GM12873 (cell line): ENCODE data around the gene KDR.

Experiments
- TF ChIP-seq, protein P1 (sequence below): IDR thresholded peaks from 2 replicates; pipeline ENCODE4 v1.5.1; 2012; ENCODE audit warnings: low read depth, mild to moderate bottlenecking, moderate library complexity, low read length, control low read depth; ENCODE audit not compliant: insufficient read depth; ENCODE audit errors: missing control alignments

KDR gene

DNA sequence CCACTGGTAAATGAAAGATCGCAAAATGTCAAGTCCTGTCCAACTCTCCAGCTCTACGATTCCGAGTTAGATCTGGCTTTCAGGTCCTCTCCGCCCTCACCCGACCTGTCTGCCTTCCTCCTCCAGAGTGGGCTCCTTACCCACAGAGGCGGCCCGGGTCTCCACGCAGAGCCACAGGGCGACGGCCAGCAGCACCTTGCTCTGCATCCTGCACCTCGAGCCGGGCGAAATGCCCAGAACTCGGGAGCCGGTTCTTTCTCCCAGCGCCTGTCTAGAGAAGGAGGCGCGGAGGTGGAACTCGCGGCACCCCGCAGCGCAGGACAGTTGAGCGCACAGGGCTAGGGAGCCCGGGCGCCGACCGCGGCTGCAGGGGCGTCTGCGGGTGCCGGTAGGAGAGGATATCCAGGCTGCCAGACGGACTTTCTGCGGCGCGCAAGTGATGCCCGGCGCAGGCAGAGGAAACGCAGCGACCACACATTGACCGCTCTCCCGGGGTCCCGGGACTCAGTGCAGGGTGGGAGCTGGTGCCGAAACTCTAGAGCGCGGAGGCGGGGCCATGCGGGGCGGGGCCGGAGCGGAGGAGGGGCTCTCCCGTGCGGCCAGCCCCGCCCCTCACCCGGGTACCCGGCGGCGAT, at the start of gene KDR:
KDR (minus strand) TSS at position 509 of the 635 bp plus-strand sequence; CDS start at position 207, 302 bp downstream.
- TF ChIP-seq, protein P1, sequence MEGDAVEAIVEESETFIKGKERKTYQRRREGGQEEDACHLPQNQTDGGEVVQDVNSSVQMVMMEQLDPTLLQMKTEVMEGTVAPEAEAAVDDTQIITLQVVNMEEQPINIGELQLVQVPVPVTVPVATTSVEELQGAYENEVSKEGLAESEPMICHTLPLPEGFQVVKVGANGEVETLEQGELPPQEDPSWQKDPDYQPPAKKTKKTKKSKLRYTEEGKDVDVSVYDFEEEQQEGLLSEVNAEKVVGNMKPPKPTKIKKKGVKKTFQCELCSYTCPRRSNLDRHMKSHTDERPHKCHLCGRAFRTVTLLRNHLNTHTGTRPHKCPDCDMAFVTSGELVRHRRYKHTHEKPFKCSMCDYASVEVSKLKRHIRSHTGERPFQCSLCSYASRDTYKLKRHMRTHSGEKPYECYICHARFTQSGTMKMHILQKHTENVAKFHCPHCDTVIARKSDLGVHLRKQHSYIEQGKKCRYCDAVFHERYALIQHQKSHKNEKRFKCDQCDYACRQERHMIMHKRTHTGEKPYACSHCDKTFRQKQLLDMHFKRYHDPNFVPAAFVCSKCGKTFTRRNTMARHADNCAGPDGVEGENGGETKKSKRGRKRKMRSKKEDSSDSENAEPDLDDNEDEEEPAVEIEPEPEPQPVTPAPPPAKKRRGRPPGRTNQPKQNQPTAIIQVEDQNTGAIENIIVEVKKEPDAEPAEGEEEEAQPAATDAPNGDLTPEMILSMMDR = no peak

DNA sequence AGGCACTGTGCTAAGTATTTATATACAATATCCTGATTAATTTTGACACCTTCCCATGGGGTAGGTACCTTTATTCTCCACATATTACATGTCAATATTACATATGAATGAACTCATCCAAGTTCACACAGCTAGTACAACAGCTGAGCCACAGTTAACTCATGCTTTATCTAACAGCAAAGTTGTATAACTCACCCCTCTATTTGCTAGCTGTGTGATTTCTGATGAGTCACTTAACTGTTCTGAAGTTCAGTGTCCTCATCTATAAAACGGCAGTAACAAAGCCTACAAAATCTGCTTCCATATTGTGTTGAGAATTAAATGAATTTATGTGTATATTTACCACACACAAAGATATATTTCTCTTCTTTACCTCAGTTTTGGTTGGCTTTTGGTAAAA, 48.2 kb upstream of the KDR start:
- TF ChIP-seq, protein P1 = no peak

DNA sequence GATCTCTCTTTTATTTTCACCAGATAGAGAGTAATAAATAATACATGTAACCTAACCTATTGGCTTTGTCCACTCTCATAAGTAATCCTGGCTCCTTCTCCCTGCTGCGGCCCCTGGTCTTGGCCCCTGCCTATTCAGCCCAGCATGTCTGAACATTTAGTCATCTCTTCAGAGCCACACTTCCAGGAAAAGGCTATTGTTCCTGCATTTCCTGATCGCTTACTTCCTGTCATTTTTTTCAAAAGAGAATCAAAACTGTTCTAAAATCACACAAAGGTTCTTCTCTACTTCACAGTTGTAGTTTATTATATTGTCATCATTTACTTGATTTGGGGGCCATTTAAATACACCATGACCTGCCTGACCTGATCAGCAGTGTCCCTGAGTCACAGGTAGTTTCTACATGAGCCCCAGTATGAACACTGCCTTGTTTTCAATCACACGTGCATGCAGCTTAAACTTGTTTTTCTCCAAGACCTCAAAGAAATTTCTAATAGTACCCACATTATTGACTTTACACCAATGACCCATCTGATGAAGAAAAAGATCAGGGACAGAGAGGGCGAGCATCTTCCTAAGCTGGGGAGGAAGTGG, 47.4 kb upstream of the KDR start:
- TF ChIP-seq, protein P1 = no peak

DNA sequence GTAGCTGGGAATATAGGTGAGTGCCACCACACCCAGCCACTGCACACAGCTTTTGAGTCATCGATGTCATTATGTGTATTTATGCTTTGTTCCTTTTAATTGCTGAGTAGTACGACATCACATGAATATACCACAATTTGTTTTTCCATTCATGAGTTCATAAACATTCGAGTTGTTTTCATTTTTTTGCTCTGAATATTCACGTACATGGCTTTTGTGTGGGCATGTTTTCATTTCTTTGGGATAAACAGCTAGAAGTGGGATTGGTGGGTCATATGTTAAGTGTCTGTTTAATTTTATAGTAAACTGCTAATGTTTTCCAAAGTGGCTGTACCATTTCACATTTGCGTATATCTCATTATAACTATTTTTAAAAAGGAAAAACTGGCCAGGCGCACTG, 45.1 kb upstream of the KDR start:
- TF ChIP-seq, protein P1 = no peak

DNA sequence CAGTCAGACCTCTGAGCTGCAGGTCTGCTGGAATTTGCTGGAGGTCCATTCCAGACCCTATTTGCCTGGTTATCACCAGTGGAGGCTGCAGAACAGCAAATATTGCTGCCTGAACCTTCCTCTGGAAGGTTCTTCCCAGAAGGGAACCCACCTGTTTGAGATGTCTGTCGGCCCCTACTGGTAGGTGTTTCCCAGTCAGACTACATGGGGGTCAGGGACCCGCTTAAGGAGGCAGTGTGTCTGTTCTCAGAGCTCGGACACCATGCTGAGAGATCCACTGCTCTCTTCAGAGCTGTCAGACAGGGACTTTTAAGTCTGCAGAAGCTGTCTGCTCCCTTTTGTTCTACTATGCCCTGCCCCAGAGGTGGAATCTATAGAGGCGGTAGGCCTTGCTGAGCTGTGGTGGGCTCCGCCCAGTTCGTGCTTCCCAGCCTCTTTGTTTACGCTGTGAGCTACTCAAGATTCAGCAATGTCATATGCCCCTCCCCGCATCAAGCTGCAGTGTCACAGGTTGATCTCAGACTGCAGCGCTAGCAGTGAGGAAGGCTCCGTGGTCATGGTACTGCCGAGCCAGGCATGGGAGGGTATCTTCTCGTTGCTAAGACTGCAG, 44.1 kb upstream of the KDR start:
- TF ChIP-seq, protein P1 = no peak

DNA sequence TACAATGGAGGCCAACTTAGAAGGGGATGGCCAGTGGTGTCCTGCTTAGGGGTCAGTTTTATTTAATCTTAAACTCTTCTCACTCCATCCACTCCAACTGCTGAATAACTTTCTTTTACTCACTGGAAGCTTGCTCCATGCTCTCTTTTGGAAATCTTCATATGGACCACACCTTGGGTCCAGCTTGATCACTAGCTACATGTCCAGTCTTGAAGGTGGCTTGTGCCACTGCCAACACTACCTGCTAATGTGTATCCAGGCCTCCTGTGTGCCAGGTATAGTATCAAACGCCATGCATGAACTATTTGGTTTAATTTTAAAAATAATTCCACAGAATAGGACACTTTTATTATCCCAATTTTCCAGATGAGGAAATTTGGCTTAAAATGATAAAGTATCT, 37.0 kb upstream of the KDR start:
- TF ChIP-seq, protein P1 = no peak

DNA sequence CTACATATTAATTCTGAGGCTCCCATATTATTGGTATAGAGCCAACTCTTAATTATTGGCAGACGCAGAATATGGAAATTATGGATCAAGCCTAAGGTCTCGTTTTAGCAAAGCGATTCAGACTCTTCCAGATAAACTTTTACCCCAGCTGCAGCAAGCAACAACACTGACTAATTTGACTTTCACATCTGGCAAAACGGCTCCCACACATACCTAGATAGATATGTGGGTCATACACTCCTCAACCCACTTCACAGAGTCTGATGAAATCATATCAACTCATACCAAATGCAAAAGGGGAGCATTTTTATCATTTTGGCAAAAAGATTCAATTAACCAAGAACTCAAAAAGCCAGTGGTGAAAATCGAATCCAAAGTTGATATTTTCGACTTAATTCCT, 36.3 kb upstream of the KDR start:
- TF ChIP-seq, protein P1 = no peak
